Measurements from ENCODE around the gene LRRC3.

DNA sequence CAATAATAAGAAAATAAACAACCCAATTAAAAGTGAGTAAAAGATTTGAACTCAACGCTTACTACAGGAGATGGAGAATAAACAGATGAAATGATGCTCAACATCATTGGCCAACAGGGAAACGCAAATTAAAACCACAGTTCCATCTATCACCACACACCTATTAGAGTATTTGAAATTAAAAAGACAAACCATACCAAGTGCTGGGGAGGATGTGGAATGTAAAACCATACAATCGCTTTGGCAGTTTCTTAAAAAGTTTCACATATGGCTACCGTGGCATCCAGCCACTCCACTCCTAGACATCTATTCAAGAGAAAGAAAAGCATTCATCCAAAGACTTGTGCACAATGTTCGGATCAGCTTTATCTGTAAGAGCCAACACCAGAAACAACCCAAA is 1.3 kb upstream of the LRRC3 start:
- TF ChIP-seq, protein P1, sequence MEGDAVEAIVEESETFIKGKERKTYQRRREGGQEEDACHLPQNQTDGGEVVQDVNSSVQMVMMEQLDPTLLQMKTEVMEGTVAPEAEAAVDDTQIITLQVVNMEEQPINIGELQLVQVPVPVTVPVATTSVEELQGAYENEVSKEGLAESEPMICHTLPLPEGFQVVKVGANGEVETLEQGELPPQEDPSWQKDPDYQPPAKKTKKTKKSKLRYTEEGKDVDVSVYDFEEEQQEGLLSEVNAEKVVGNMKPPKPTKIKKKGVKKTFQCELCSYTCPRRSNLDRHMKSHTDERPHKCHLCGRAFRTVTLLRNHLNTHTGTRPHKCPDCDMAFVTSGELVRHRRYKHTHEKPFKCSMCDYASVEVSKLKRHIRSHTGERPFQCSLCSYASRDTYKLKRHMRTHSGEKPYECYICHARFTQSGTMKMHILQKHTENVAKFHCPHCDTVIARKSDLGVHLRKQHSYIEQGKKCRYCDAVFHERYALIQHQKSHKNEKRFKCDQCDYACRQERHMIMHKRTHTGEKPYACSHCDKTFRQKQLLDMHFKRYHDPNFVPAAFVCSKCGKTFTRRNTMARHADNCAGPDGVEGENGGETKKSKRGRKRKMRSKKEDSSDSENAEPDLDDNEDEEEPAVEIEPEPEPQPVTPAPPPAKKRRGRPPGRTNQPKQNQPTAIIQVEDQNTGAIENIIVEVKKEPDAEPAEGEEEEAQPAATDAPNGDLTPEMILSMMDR (IDR thresholded peaks at IDR 0.05; ENCODE audit: extremely low read depth in 1 of 2, insufficient read depth in 1 of 2, low read depth in 1 of 2, low read length in 2 of 2) = no peak
- TF ChIP-seq POLR2A (IDR thresholded peaks at IDR 0.05; ENCODE audit: low read depth, low read length) = no peak

Measured in endothelial cell of umbilical vein (primary cell).